Thoracic aorta (tissue), 2 donors: ENCODE measurements around the gene MACROH2A1. TPM values are rescaled to one million over a fixed set of nuclear protein-coding genes. Genes with fewer than 3 reads are reported as not detected.

Experiments used
- ATAC-seq: fragments of 150-250 bp; one replicate; pipeline ENCODE4 v1.8.0; 2017; ENCODE audit warnings: low read depth; ENCODE audit not compliant: insufficient number of reproducible peaks, low FRiP score
- DNase-seq: peaks from one replicate; pipeline ENCODE4 v3.0.0-alpha.2; 2020; ENCODE audit warnings: low spot score
- H3K27ac ChIP-seq, 2 donors: fragments of 200-600 bp; sonication (generic); 1 replicate in 1 of 2; 2 replicates in 1 of 2; pipeline ENCODE4 v1.5.1; 2016; ENCODE audit warnings: mild to moderate bottlenecking in 2 of 2, moderate library complexity in 2 of 2
- H3K27me3 ChIP-seq: fragments of 200-600 bp; sonication (generic); replicated peaks from 2 replicates; pipeline ENCODE4 v1.6.0; 2016; ENCODE audit warnings: mild to moderate bottlenecking; ENCODE audit not compliant: insufficient read depth
- H3K36me3 ChIP-seq: fragments of 200-600 bp; sonication (generic); one replicate; pipeline ENCODE4 v1.5.1; 2016
- H3K4me1 ChIP-seq, 2 donors: fragments of 200-600 bp; sonication (generic); 1 replicate in 1 of 2; 2 replicates in 1 of 2; pipeline versions ENCODE4 v1.5.1 to v1.6.0; 2016; ENCODE audit warnings: low read depth in 2 of 2, mild to moderate bottlenecking in 1 of 2; ENCODE audit not compliant: control insufficient read depth in 1 of 2
- H3K4me3 ChIP-seq: fragments of 200-600 bp; sonication (generic); 2 replicates; pipeline ENCODE4 v1.5.1; 2016; ENCODE audit warnings: mild to moderate bottlenecking
- H3K9me3 ChIP-seq: fragments of 200-600 bp; sonication (generic); 2 replicates; pipeline ENCODE4 v1.5.1; 2016
- total RNA-seq, 2 donors: library from RNA; depleted of rRNA; stranded (reverse); fragments of >200 nt; gene quantifications; one replicate each; pipeline versions ENCODE4 v1.1.0 to v1.2.3, GENCODE V29; 2016
- TF ChIP-seq, protein P1 (sequence below): fragments of 200-600 bp; sonication (generic); IDR thresholded peaks from one replicate; pipeline ENCODE4 v1.5.1; 2019; ENCODE audit warnings: antibody characterized with exemption

The MACROH2A1 gene
- total RNA-seq, 2 donors from 2014 or later: 153 to 192 TPM

DNA sequence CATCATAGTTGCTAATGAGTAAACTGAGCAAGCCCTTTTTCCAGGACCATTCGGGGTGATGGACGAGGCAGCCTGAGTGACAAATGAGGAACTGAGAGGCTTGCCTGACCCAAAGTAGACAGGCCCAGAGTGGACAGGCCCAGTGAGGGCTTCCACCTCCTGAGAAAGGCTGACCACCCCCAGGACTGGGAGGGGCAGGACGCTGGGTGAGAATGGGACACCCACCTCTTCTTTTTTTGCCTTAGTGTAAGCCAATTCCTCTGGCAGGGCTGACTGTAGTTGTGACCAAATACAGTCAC lies 68.3 kb downstream of the MACROH2A1 start:
- no peaks in the 10 kb centered on the region for H3K36me3 ChIP-seq
- no peak overlapping the region for H3K27ac ChIP-seq
- H3K4me3 ChIP-seq: no peak overlapping the region
- no peaks in the 10 kb centered on the region for H3K27me3 ChIP-seq
- ATAC-seq (no peak), DNase-seq (no peak)
- no peaks in the 10 kb centered on the region for H3K4me1 ChIP-seq
- no peaks in the 10 kb centered on the region for H3K9me3 ChIP-seq
- TF ChIP-seq, protein P1, sequence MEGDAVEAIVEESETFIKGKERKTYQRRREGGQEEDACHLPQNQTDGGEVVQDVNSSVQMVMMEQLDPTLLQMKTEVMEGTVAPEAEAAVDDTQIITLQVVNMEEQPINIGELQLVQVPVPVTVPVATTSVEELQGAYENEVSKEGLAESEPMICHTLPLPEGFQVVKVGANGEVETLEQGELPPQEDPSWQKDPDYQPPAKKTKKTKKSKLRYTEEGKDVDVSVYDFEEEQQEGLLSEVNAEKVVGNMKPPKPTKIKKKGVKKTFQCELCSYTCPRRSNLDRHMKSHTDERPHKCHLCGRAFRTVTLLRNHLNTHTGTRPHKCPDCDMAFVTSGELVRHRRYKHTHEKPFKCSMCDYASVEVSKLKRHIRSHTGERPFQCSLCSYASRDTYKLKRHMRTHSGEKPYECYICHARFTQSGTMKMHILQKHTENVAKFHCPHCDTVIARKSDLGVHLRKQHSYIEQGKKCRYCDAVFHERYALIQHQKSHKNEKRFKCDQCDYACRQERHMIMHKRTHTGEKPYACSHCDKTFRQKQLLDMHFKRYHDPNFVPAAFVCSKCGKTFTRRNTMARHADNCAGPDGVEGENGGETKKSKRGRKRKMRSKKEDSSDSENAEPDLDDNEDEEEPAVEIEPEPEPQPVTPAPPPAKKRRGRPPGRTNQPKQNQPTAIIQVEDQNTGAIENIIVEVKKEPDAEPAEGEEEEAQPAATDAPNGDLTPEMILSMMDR: no peak

DNA sequence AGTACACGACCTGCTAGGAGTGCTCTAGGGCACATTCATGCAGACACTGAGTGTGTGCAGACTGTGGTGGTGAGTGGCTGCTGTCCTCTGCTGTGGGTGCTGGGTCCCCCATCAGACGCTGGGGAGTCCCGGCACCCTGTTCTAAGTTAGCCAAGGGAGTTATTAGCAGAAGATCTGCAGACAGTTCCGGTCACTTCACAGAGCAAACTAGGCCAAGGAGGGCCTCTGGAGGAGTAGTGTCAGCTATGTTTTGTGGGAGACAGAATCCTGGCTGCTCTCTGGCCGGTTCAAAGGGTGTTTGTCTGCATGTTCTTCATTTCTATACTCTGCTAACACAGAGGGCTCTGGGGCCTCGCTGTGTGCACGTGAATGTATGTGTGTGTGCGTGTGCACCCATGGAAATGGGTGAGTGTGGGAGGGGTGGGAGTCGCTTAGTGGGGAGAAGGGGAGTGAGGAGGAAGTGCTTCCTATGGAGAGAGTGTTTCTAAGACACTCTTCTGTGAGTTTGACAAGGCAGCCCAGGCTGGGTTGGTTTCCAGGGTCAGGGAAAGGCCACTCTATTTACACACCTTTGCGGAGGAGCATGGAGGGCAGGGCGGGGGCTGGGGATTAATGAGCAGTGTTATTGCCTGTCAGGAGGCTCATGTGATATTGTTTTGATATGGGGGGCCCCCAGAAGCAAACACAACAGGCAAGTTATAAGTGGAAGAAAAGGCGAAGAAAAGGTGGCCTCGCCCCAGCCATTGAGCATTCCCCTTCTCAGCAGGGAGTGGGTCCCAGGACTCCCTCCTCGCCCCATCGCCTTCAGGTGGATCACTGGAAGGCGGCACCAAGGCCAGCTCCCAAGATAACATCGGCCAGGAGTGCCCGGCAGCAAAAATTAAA lies 68.9 kb downstream of the MACROH2A1 start:
- no peaks in the 10 kb centered on the region for H3K27me3 ChIP-seq
- TF ChIP-seq, protein P1: no peak
- H3K27ac ChIP-seq: no peak overlapping the region
- no peaks in the 10 kb centered on the region for H3K9me3 ChIP-seq
- H3K36me3 ChIP-seq: no peaks in the 10 kb centered on the region
- no peak overlapping the region for H3K4me3 ChIP-seq
- DNase-seq (no peak), ATAC-seq (no peak)
- H3K4me1 ChIP-seq: no peaks in the 10 kb centered on the region

DNA sequence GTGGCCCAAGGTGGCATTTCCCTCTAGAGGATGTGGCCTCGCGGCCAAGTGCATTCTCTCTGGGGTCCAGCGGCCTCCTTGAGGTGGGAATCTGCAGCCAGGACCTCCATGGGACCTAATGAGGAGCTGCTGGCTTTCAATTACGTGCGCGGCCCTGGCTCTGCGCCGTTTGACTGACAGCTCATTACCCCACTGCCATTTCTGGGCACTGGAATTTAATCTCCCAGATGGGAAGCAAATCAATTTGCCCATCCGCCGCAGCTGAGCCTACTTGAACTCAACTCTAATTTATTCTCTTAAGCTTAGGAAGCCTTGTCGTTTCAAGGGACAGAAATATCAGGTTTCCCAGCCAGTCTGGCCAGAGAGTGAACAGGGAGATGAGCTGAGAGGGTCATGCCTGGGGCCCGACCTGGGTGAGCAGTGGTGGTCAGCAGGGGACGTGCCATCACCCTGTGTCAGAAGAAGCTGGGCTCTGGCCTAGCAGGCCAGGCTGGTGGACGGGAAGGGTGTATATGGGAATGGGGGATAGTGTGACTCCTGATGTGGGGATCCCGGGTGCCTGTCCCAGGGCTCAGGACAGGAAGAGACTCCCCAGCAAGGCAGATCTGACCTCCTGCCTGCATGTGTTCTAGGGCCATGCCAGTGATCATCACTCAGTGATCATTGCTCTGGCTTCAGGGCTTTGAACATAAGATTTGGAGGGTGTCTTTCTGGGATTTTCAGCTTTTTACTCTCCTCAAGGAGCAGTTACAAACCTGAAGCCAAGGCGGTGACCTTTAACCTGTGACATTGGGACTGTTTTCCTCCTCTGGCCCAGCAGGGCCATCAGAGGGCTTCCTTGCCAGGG lies 69.7 kb downstream of the MACROH2A1 start:
- DNase-seq (no peak), ATAC-seq (no peak)
- TF ChIP-seq, protein P1: no peak
- Histone ChIP-seq H3K27ac (no peak overlapping the region), H3K4me1 (no peaks in the 10 kb centered on the region), H3K36me3 (no peaks in the 10 kb centered on the region), H3K4me3 (no peak overlapping the region), H3K27me3 (no peaks in the 10 kb centered on the region), H3K9me3 (no peaks in the 10 kb centered on the region)

DNA sequence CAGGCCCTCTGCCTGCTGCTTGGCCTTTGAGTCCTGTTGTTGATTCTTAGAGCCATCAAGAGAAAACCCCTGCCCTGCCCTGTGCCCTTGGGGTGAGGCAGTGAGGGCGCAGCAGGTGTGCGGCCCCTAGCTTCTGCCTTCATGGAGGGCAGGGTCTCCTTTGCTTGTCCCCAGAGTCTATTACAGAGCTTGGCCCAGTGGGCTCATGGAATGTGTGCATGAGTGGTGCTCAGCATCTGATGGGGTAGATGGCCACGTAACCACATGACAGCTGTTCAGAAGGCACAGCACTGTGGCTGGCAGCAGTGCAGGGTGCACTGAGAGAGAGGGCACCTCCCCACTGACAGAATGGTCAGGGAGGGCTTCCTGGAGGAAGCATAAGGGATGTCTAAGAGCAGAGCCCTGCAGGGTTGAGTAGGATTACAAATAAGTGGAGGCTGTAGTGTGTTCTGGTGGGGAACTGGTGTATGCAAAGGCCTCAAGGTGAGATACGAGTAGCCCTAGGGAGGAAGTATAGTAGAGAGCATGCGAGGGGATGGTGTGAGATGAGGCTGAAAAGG lies 70.8 kb downstream of the MACROH2A1 start:
- Histone ChIP-seq H3K4me3 (no peak overlapping the region), H3K9me3 (no peaks in the 10 kb centered on the region), H3K4me1 (no peaks in the 10 kb centered on the region), H3K36me3 (no peaks in the 10 kb centered on the region), H3K27ac (no peak overlapping the region), H3K27me3 (no peaks in the 10 kb centered on the region)
- TF ChIP-seq, protein P1: no peak
- ATAC-seq: no peak
- no peak for DNase-seq
